Activated CD8-positive, alpha-beta memory T cell treated with anti-CD3 and anti-CD28 coated beads, Interleukin-2, amount 50 U/mL, for 1 hour (primary cell): ENCODE data around the gene EFCAB8.

Experiments
- DNase-seq: peaks from one replicate; pipeline ENCODE4 v3.0.0-alpha.2; 2020; ENCODE audit errors: extremely low read depth

Gene EFCAB8

DNA sequence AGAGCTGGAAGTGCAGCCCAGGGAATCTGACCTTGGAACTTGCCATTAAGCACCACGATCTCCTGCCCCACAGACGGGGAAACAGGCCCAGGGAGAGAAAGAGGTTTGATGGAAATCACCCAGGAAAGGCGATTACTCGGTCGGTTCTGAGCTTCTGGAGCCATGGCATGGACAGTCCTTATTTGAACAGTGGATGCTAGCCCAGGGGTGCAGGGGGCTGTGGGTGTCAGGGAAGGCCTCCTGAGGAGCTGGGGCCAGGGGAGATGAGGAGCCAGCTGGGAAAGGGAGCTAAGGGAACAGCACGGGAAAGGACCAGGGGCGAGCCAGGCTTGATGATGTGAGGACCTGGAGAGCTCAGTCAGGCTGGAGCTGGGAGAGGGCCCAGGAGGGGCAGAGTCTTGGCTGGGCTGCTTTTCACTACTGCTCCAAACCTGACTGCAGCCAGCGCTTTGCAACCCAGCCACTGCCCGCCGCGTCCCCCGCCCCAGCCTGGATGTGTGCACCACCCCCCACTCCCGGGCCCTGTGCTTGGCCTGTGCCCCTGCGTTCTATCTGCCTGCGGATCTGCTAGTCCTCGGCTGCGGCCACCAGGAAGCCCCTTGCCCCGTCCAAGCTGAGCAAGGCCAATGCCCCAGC, 127.7 kb downstream of the EFCAB8 start:
- DNase-seq: no peak

DNA sequence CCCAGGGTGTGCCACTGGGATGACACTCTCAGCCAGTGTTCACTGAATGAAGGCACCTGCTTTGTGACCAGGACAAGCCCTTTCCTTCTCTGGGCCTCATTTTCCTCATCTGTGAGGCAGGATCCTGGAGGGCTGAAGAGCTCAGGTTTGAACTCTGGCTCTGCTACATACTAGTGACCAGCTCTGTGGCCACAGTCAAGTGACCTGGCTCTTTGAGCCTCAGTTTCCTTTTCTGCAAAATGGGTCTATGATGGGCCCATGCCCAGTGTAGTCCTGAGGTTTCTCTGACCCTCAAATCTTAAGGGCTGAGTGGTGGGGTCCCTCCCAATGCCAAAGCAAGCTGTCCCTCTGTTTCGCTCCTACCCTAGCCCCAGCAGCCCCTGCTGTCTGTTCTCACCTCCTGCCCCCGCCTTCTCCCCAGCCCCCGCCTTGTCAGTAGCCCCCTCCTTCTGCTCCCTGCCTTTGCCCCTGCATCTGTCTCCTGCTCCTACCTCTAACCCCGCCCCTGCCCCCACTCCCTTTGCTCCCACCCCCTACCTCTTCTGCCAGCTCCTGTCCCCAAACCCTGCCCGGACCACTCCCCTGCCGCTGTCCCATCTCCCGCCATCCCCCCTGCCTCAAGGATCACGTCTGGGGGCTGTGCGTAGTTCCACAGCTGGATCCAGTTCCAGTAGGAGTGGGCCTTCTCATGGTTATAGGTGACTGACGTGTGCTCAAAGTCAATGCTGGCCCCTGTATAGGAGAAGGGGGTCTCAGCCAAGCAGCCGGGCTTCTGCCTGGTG, 128.5 kb downstream of the EFCAB8 start:
- DNase-seq: no peak

DNA sequence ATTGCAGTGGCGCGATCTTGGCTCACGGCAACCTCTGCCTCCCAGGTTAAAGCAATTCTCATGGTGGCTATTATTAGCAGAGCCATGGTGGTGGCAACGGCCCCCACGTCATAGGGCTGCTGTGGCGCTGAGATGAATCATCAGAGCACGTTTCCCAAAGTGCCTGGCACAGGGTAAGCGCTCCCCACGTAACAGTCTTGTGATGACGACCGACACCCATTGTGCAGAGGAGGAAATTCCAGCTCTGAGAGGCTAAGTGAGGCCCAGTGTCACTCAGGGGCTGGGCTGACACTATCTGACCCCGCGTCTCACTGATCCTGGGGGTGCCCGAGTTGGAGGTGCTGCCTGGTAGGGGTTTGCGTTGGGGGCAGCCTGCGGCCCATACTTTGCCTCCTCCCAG, 129.3 kb downstream of the EFCAB8 start:
- DNase-seq: no peak

DNA sequence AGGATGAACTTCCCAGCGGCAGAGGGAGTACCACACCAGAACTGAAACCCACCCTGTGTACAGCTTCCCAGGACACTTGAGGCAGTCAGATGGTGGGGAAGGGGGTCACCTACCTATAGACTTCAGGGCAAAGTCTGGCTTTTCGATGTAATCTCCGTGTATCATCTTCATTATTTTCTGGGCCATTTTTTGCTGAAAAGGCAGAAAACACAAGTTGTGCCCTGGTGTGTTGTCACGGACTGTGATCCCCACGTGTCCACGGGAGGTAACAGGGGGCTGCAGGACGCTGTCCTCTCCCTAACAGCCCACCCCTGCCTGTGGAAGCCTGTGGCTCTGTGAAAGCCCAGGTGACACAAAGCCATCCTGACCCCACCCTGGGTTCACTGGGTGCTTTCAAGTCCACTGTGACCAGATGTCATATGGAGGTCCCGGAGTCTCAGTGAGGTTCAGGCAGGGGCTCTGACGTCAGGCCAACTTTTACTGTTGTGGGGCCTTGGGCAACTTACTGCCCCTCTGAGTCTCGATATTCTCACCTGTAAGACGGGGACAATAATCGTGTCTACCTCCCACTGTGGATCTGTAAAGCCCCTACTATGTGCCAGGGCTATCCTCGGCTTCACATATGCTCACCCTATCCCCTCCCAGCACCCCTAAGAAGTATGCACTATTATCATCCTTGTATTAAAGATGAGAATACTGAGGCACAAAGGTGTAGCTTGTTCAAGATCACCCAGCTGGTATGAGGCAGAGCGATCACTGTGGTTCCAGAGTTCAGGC, 131.0 kb downstream of the EFCAB8 start:
- no peak for DNase-seq

DNA sequence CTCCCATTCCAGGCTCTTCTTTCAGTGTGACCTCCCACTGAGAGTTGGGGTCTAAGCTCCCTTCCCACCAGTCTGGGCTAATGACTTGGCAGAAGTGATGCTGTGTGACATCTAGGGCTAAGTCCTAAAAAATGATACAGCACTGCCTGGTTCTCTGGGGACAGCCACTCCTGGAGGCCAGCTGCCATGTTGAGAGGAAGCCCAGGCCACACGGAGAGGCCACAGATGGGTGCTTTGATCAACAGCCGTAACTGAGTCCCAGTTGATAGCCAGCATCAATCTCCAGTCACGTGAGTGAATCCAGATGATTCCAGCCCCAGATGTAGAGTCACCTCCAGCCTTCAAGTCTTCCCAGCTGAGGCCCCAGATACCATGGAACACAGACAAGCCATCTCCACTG, 131.7 kb downstream of the EFCAB8 start:
- DNase-seq: no peak

DNA sequence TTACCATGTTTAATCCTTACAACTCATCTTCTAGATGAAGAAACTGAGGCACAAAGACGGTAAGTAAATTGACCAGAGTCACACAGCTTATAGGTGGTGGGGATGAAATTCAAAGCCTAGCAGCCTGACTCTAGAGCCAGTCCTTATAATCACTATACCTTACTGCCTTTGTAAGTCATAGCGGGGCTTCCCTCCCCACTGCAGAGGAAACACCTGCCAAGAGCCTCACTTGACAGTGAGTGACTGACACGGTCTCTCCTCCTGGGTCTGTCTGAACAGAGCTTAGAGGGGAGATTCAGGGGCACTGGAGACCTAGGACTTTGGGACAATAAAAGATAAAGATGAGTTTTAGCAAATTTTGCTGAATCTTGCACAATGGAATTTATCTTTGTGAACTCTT, 132.7 kb downstream of the EFCAB8 start:
- no peak for DNase-seq

DNA sequence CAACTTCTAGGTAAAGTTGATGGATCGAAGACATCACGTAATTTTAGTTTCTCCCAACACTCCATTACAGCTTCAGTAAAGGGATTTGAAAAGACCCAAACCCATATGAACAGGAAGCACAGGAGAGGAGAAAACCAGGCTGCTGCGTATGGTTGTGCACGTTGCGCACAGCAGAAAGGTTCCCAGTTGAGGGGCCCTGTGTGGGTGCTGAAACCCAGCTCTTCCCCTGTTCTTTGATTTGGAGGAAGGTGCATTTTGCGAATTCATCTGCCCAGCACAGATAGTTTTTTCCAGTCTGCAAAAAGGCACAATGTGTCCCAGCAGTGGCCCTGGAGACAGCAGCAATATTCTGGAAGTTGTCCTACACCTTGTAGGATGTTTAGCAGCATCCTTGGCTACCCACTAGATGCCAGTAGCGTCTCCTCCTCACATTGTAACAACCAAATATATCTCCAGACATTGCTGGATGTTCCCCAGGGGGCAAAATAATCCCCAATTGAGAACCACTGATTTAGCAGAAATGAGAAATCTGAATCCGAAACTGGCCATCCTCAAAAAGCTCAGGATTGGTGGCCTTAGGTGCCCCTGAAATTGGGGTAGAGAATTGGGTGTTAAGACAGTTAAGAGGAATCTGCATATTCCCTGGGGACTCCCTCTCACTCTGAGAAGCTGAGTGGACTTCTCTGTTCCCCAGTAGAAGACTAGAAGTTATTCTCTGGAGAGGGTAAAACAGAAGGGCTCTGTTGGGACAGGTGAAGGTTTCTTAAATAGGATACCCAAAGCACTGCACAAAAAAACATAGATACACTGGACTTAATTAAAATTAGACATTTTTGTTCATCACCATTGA, 133.3 kb downstream of the EFCAB8 start:
- DNase-seq: no peak

DNA sequence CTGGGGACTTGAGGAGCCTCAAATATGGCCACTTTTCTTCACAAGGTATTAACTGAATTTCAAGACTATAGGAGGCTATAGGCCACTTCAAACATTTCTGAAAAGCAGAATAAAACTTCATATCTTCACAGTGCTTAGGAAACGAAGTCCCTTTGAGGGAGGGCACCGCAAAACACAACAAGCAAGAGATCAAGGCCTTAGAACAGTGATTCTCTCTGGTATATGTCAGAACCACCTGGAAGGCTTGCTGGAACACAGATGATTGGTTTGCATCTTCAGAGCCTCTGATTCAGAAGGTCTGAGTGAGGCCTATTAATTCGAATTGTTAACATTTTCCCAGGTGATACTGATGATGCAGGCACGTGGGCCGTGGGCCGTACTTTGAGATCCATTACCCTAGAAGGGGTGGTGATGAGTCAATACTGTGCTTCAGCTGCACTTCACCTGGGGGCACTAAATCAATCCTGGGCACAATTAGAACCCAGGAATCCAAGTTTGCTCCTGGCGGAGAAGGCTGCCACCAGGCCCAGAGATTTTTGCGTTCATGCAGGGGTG, 134.8 kb downstream of the EFCAB8 start:
- DNase-seq: no peak

DNA sequence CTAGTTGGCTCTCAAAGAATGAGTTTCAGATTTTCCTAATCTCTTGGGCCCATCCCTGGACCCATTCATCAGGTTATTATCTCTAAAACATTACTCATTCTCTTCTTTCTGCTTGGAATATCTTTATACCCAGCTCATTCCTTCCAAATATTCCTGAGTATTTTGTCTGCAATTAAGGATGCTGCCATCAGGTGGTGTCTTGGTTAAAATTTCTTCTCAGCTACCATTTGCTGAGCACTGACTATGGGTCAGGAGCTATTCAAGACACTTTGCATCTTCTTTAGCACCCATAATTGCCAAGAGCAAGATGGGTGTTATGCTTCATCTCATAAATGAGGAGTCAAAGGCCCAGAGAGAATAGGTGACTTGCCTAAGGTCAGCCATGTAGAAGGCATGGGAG, 137.1 kb downstream of the EFCAB8 start:
- no peak for DNase-seq

DNA sequence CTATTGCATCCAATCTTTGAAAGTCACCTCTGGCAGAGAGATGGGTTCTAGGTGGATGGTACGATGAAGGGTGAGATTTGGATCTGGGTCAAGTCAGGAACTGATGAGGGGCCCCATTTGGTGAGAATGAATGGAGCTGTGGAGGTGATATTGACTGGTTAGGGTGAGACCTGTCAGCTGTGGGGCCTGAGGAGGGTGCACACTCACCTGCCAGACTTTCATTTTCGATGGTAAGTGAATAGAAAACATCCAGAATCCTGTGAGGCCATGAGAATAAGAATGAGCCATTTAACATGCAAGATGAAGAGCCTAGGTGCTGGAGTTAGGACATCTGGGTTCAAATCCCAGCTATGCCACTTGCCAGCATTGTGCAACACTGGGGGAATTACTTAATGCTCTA, 138.7 kb downstream of the EFCAB8 start:
- DNase-seq: no peak

DNA sequence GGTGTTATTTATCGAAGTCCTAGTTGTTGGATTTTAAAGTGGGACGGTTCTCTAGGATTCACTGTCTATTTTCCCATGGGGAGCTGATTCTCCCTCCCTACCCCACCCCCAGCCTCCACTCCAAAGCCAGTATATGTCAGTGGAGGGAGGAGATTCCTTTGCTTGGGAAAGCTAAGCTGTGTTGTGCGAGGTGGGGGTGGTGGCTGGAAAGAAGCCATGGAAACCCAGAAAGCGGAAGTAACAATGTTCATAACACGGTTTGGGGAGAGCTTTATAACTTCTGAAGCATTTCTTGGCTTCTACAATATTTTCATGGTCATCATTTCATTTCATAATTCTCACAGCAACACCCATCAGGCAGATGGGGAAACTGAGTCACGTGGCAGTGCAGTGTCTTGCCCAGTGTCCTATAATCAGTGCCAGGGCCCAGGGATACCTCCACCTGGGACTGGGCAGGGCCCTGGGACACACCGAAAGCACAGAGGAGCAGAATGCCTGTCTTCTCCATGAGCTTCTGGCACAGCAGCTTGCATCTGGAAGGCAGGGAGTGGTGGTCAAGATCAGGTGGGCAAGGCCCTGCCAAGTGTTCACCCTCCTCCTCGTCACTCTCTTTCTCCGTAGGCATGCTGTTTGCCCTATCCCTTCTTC, 141.0 kb downstream of the EFCAB8 start:
- DNase-seq: no peak

DNA sequence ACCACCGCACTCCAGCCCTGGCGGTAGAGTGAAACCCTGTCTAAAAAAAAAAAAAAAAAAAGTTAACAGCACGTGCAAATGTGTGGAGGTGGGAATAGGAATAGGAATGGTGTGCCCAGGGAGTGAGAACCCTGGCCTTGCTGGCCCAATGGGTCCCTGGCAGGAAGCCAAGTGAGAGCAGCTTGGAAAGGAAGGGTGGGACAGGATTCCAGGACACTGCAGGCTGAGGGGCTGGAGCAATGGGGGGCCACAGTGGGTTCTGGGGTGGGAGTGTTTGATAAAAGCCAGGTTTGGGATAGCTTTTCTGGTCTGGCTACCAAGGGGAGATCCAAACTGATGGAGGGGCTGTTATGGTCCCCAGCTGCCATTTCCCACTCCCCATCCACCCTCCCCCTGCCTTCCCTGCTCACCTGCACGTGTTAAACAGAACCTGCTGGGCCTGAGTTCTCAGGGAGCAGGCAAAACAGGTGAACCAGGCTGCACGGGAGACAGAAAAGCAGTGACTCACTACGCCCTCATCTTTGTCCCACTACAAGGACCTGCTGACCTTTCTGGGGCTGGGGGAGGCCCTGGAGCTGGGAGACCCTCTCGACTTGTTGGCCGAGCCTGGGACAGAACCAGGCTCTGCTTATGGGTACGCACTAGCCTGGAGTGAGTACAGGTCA, 142.2 kb downstream of the EFCAB8 start:
- no peak for DNase-seq

DNA sequence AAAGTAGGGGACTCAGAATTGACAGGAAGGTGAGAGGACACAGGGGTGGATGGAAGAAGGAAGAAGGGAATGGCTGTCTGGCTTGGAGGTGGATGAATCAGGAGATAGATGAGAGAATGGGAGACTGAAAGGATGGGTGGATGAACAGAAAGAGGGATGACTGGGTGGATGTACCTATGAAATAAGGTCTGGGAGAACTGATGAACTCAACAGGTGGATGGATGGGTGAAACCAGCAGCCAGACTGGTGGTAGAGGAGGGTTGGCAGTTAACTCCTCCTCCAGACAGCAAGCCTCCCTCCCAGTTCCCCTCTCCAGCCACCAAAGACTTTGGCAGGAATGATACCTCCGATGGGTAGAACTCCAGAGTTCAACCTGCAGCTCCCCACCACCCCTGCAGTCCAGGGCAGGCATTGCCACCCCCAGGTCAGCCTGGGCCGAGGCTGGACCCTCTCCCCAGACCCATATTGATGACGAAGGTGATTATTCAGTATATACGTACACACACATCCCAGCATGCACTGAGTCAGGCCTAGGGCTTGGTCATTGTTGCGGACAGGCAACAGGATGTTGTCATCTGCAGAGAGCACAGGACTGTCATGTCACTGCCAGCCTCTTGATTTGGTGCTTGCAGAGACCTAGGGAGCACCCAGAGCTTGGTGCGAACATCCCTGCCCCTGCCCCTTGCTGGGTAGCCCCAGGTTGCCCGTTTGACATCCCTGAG, 143.5 kb downstream of the EFCAB8 start:
- DNase-seq: no peak

DNA sequence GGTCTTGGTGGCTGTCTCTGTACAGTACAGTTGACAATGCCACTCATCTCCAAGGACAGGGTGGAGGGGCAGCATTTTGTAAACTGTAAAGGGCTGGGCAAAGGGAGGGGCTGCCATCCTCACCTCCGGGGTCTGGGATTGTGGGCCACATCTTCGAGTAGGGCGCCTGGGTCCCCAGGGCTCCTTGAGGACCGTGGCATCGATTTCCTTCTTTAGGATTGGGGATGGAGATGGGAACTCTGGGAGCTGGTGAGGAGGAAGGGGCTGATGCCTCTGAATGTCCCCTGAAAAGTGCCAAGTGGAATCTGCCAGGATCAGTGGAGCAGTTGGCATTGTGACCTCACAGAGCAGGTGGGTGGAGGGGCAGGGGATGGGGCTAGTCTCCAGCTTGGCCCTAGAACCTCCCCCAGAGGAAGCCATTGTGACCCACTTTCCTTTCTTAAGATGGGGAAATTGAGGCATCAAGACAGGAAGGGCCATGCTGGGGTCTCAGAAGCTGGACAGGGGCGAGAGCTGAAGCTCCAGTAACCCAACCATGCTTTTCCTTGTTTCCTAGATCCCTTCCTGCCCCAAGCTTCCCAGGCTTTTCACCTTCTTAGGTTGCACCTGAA, 145.5 kb downstream of the EFCAB8 start, which contains the start of gene SUN5:
TSS of gene SUN5 (minus strand) at position 293 of the 611 bp plus-strand sequence. CDS start at position 200, 93 bp downstream.
- DNase-seq: no peak

DNA sequence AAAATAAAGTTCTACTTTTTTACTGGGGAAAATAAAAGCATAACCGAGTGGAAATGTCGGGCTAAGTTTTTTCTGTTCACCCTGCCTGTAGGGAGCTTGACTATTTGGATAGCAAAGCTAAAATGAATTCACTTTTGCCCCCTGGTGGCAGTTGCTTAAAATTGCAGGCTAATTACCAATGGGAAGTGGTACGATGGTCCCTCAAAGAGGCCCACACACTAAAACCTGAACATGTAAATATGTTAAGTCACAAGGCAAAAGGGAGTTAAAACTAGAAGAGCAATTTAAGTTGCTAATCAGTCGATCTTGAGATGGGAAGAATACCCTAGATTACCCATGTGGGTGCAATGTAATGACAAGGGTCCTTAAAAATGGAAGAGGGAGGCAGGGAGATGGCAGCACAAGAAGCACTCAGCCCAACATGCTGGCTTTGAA, 146.4 kb downstream of the EFCAB8 start:
- DNase-seq: no peak

DNA sequence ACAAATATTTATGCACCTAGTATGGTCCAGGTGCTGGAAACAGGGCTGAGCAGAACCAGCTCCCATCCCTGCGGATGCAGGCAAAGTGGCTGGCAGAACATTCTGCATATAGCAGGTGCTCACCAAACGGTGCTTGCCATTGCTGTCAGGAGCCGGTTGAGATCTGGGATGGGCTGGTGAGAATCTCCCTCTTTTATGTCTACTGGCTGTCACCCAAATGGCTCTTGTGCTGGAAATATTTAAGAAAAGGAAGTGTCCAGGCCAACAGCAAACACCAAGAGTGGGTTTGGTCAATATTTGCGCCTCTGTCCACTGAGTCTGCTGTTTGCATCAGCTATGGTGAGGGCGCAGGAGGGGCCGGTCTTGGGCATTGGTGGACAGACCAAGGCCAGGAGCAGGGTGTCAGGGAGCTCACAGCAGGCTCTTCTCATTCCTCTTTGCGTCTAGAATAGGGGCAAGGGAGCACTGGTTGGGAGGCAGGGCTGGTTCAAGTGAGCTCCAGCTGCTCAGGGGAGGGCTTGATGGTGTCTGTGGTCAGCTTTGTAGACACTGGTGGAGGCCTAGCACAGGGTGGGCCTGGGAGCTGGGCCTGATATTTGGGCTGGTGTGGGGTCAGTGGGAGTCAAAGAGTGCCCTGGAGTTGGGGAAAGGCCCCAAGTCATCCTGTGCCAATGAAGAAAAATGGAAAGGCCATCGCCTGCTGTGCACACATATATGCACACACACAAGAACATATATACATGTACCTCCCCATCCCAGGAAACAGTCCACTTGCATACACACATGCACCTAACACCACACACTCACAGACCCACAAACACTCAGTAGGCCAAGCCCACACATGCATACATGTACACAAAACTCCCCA, 147.4 kb downstream of the EFCAB8 start:
- no peak for DNase-seq

DNA sequence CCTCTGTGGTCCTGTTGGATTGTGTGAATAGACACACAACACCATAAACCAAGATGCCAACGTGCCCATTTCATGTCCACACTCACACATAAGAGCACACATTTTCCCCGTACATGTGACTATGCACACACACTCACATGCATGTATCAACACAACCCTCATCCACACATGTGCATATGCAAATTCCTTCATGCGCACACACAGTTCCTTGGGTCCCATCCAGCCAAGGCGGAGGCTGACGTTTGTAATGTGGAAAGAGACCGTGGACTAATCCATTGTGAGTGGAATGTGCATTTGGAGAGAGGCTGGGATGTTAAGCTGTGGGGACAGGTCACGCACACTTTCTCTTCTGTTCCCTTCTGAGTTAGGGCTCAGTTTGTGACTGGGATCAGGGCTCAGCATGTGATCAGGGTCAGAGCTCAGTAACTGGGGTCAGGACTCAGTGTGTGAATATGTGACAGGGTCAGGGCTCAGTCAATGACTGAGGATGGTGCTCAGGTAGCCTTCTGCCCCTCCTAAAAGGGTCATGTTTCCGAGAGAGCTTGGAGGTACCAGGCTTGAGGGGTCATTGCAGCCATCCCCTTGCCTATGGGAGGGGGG, 148.2 kb downstream of the EFCAB8 start:
- no peak for DNase-seq
